GM12878 (cell line): ENCODE measurements around the gene PDRG1. TPM values are rescaled to one million over a fixed set of nuclear protein-coding genes. Genes with fewer than 3 reads are reported as not detected.

Experiments used
- CBX3 ChIP-seq: fragments of 200-600 bp; sonication (generic); IDR thresholded peaks from 2 replicates; pipeline ENCODE4 v1.6.1; 2016; ENCODE audit warnings: low read depth, borderline replicate concordance
- CUX1 ChIP-seq: IDR thresholded peaks from 2 replicates; pipeline ENCODE4 v1.6.1; 2012; ENCODE audit warnings: improper control_type of control experiment, low read depth, low read length; ENCODE audit not compliant: insufficient replicate concordance
- E2F8 ChIP-seq: fragments of 450-650 bp; IDR thresholded peaks from 2 replicates; pipeline ENCODE4 v1.6.1; 2018; ENCODE audit warnings: mild to moderate bottlenecking, low read depth, moderate library complexity; ENCODE audit not compliant: partially characterized antibody
- MTA3 ChIP-seq: IDR thresholded peaks from 2 replicates; pipeline ENCODE4 v1.6.1; 2012; ENCODE audit warnings: low read length, inconsistent platforms, borderline replicate concordance
- NR2F1 ChIP-seq: fragments of 450-650 bp; conservative IDR thresholded peaks from 2 replicates; pipeline ENCODE4 v1.6.1; 2017; ENCODE audit warnings: mild to moderate bottlenecking
- SREBF1 ChIP-seq: IDR thresholded peaks from 2 replicates; pipeline ENCODE4 v1.6.1; 2012; ENCODE audit warnings: mild to moderate bottlenecking, low read length
- ZNF217 ChIP-seq: fragments of 450-650 bp; IDR thresholded peaks from 2 replicates; pipeline ENCODE4 v1.6.1; 2017; ENCODE audit warnings: antibody characterized with exemption, mild to moderate bottlenecking
- polyA plus RNA-seq, 11 experiments: library from polyadenylated mRNA; depleted of rRNA in 4 of 11; unstranded in 6 of 11; stranded (reverse) in 5 of 11; fragments of >200 nt; fragmentation: Nextera tagmentation in 4 of 11; fragmentation: Illumina TruSeq in 1 of 11; extraction: Ambion mirVana in 4 of 11; extraction: Trizol in 1 of 11; gene quantifications; 1 replicate in 1 of 11; 2 replicates in 10 of 11; pipeline versions ENCODE4 v1.2.1 to v1.2.3, GENCODE V29; 2011 to 2016; ENCODE audit warnings: inconsistent platforms in 2 of 11, missing spikeins in 2 of 11, low read depth in 1 of 11
- total RNA-seq, 4 experiments: library from RNA; depleted of rRNA in 3 of 4; stranded (reverse); fragments of >200 nt in 3 of 4; fragmentation: Illumina TruSeq in 1 of 4; extraction: Trizol in 1 of 4; gene quantifications; 2 replicates each; pipeline versions ENCODE4 v1.2.1 to v1.2.3, GENCODE V29; 2013 to 2021
- TF ChIP-seq, protein P1 (sequence below): fragments of 450-650 bp; formaldehyde crosslinking; IDR thresholded peaks from 2 replicates; pipeline ENCODE4 v1.5.0; 2022; ENCODE audit warnings: mild to moderate bottlenecking, missing genetic modification characterization
- TF ChIP-seq, protein P2 (sequence below): fragments of 450-650 bp; formaldehyde crosslinking; IDR thresholded peaks from 2 replicates; pipeline ENCODE4 v1.4.0; 2022; ENCODE audit warnings: mild to moderate bottlenecking, moderate library complexity

The PDRG1 gene
- total and polyA plus RNA-seq, 10 of the 15 experiments (the other 5 are each of a cell fraction or from before 2014, with no cell fraction given) = 11.1 to 55.8 (median 23.3) TPM

- TF ChIP-seq E2F8 (no peak), ZNF217 (no peak), SREBF1 (peak; percentile 40; the same call in 1 of the 2 replicates), CBX3 (no peak), MTA3 (no peak), CUX1 (no peak), NR2F1 (peak; percentile 87)
- TF ChIP-seq, protein P1, sequence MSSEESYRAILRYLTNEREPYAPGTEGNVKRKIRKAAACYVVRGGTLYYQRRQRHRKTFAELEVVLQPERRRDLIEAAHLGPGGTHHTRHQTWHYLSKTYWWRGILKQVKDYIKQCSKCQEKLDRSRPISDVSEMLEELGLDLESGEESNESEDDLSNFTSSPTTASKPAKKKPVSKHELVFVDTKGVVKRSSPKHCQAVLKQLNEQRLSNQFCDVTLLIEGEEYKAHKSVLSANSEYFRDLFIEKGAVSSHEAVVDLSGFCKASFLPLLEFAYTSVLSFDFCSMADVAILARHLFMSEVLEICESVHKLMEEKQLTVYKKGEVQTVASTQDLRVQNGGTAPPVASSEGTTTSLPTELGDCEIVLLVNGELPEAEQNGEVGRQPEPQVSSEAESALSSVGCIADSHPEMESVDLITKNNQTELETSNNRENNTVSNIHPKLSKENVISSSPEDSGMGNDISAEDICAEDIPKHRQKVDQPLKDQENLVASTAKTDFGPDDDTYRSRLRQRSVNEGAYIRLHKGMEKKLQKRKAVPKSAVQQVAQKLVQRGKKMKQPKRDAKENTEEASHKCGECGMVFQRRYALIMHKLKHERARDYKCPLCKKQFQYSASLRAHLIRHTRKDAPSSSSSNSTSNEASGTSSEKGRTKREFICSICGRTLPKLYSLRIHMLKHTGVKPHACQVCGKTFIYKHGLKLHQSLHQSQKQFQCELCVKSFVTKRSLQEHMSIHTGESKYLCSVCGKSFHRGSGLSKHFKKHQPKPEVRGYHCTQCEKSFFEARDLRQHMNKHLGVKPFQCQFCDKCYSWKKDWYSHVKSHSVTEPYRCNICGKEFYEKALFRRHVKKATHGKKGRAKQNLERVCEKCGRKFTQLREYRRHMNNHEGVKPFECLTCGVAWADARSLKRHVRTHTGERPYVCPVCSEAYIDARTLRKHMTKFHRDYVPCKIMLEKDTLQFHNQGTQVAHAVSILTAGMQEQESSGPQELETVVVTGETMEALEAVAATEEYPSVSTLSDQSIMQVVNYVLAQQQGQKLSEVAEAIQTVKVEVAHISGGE = no peak
- TF ChIP-seq, protein P2, sequence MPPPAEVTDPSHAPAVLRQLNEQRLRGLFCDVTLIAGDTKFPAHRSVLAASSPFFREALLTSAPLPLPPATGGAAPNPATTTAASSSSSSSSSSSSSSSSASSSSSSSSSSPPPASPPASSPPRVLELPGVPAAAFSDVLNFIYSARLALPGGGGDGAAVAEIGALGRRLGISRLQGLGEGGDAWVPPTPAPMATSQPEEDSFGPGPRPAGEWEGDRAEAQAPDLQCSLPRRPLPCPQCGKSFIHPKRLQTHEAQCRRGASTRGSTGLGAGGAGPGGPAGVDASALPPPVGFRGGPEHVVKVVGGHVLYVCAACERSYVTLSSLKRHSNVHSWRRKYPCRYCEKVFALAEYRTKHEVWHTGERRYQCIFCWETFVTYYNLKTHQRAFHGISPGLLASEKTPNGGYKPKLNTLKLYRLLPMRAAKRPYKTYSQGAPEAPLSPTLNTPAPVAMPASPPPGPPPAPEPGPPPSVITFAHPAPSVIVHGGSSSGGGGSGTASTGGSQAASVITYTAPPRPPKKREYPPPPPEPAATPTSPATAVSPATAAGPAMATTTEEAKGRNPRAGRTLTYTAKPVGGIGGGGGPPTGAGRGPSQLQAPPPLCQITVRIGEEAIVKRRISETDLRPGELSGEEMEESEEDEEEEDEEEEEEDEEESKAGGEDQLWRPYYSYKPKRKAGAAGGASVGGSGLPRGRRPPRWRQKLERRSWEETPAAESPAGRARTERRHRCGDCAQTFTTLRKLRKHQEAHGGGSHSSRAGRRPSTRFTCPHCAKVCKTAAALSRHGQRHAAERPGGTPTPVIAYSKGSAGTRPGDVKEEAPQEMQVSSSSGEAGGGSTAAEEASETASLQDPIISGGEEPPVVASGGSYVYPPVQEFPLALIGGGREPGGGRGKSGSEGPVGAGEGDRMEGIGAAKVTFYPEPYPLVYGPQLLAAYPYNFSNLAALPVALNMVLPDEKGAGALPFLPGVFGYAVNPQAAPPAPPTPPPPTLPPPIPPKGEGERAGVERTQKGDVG (CRISPR knock-in tag) = no peak
Observed at GRCh38 chr20:31923388-31924331, 28.2 kb downstream of the PDRG1 start (continued).
